Stimulated activated CD8-positive, alpha-beta memory T cell treated with anti-CD3 and anti-CD28 coated beads, Interleukin-7, amount 100 ng/mL, for 4 hours (primary cell): Measurements from ENCODE around the gene GTF2A1.

Source experiments
- DNase-seq, 2 donors: peaks; one replicate each; pipeline ENCODE4 v3.0.0-alpha.2; 2020; ENCODE audit warnings: low read depth in 2 of 2

GTF2A1 gene

DNA sequence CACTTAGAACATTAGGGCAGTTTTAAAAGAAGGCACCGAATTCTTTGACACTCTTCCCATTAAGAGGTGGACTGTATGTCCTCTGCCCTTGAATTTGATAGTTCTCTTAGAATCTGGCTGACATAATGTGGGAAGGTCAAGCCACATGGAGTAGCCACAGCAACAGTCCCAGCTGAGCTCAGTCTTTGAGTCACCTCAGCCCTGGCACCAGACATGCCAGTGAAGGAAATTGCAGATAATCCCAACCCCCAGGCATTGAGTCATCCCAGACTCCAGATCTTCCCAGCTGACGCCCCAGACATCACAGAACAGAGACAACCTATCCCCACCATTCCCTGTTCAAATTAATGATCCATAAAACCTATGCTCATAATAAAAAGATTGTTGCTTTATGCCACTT, 83.4 kb downstream of the GTF2A1 start:
- DNase-seq = no peak

DNA sequence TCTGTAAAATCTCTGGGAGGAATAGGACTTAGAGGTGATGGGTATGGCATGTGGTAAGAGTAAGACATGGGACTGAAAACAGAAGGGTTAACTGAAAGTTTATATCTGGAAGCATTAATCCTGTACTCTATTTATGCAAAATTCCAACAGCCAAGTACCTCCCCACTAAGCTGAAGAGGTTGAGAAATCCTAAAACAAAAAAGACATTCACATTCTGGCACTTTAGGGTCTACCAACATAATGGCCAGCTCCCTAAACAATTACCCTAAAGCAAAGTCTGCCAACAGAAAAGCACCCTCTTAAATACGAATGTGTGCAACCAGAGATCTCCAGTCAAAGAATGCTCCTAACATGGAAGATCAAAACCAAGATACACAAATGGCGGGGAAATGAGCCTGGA, 87.4 kb downstream of the GTF2A1 start:
- no peak for DNase-seq

DNA sequence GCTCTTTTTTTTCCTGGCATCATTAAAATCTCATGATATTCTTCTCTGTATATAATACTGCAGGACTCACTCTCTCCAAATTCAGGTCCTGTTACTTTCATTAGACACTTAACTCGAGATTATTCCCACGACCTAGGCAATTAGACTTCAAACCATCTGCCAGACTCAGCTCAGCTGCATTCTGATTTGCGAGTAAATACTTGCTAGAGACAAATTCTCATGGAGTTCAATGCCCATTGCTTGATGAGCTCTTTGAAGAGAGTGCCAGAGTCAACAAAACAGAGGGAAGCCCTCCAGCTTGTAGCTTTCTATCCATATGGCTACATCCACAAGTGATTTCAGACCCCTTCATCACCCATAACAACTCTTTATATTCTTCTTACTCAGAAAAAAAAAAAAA, 88.3 kb downstream of the GTF2A1 start:
- DNase-seq = no peak

DNA sequence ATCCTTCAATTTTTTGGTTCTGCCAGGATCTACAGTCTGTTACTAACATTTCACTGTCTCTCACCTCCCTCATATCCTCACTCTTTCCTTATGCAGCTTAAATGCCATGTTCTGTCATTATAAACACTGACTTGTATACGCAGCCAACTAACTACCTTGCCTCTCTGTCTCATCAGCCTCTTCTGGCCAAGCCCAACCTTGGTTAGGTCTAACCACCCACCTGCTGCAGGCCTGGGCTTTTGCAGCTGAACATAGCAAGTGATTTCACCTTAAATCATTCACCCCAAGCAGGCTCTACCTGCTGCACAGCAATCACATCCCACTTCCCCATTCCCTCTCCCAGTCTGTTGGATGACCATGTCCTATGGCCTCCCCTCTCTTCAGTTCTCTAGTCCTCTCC, 91.5 kb downstream of the GTF2A1 start:
- no peak for DNase-seq

DNA sequence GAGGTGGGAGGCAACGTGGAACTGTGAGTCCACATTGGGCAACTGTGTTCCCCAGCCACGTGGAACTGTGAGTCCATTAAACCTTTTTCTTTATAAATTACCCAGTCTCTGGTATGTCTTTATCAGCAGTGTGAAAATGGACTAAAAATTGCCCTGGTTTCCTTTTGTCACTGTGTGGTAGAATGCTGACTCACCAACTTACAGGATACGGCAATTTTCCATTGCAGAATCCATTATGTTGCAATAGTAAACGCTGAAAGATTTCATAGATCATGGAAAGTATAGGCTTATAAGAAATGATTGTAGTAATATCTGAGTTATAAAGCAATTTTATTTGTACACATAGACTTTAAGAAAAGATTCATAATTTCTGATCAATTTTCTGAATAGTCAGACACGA, 93.0 kb downstream of the GTF2A1 start:
- DNase-seq = no peak

DNA sequence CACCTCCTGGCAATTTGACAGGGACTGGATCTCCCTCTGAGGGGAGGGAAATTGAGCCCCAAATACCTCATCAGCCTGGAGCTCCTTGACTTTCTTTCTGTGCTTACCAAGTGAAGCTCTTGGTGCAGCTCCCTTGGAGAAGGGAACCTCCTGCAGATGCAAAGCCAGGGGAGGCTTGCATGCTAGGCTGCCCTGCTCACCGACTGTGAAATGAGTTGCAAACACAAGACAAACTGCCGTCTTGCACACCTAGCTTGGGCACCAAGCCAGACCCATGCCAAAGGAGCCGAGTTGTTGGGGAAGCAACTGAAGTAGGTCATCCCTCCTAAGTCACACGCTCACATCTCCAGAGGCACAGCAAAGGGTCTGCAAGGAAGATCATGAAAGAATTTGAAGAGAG, 95.2 kb downstream of the GTF2A1 start:
- DNase-seq = no peak
